Hepatocyte (in vitro differentiated cells): ENCODE measurements around the gene WDPCP.
"Not testable (repeated sequence)": the region's sequence is repeated elsewhere in the genome, so short reads cannot be mapped to it uniquely, and the experiment has no call there.

Experiments used
- EZH2 ChIP-seq: fragments of 200-600 bp; sonication (generic); IDR thresholded peaks from 2 replicates; pipeline ENCODE4 v1.6.1; 2016; ENCODE audit warnings: antibody characterized with exemption, mild to moderate bottlenecking, borderline replicate concordance
- EZH2phosphoT487 ChIP-seq: fragments of 200-600 bp; sonication (generic); IDR thresholded peaks from one replicate; pipeline ENCODE4 v1.6.1; 2018; ENCODE audit warnings: antibody characterized with exemption, mild to moderate bottlenecking, low read depth, moderate library complexity; ENCODE audit not compliant: unreplicated experiment, severe bottlenecking
- TF ChIP-seq, protein P1 (sequence below): fragments of 200-600 bp; sonication (generic); IDR thresholded peaks from 2 replicates; pipeline ENCODE4 v1.5.1; 2016; ENCODE audit warnings: antibody characterized with exemption, mild to moderate bottlenecking; ENCODE audit not compliant: poor library complexity

DNA sequence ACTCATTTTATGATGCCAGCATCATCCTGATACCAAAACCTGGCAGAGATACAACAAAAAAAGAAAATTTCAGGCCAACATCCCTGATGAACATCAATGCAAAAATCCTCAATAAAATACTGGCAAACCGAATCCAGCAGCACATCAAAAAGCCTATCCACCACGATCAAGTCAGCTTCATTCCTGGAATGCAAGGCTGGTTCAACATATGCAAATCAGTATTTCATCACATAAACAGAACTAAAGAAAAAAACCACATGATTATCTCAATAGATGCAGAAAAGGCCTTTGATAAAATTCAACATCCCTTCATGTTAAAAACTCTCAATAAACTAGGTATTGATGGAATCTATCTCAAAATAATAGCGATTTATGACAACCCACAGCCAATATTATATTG lies 29.4 kb downstream of the WDPCP start:
- TF ChIP-seq, protein P1, sequence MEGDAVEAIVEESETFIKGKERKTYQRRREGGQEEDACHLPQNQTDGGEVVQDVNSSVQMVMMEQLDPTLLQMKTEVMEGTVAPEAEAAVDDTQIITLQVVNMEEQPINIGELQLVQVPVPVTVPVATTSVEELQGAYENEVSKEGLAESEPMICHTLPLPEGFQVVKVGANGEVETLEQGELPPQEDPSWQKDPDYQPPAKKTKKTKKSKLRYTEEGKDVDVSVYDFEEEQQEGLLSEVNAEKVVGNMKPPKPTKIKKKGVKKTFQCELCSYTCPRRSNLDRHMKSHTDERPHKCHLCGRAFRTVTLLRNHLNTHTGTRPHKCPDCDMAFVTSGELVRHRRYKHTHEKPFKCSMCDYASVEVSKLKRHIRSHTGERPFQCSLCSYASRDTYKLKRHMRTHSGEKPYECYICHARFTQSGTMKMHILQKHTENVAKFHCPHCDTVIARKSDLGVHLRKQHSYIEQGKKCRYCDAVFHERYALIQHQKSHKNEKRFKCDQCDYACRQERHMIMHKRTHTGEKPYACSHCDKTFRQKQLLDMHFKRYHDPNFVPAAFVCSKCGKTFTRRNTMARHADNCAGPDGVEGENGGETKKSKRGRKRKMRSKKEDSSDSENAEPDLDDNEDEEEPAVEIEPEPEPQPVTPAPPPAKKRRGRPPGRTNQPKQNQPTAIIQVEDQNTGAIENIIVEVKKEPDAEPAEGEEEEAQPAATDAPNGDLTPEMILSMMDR, result not testable (repeated sequence)
- TF ChIP-seq EZH2, EZH2phosphoT487: not testable (repeated sequence)
